NCI-H748 (cell line): ENCODE results near the gene PLEKHN1.

ENCODE experiments used
- DNase-seq: peaks from one replicate; lab custom pipeline; 2025; ENCODE audit not compliant: unreplicated experiment; lab: John Stamatoyannopoulos, UW

Gene PLEKHN1

DNA sequence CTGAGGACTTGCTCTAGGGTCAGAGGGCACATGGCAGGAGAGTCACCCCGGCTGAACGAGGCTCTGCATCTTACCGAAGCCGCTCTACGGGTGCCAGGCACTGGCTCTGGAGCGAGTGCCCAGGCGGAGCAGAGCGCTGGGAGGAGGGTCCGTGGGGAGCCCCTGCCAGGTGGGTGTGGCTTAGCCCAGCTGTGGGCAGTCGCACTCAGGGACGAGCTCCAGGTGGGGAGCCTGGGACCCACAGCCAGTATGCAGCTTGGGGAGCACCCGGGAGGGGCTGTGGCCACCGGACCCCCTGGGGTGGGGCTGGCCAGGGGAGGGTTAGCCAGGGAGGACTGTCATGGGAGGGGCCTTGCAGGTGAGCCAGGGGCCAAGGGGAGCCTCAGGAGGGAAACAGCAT lies 57.4 kb downstream of the PLEKHN1 start:
- DNase-seq, result no peak

DNA sequence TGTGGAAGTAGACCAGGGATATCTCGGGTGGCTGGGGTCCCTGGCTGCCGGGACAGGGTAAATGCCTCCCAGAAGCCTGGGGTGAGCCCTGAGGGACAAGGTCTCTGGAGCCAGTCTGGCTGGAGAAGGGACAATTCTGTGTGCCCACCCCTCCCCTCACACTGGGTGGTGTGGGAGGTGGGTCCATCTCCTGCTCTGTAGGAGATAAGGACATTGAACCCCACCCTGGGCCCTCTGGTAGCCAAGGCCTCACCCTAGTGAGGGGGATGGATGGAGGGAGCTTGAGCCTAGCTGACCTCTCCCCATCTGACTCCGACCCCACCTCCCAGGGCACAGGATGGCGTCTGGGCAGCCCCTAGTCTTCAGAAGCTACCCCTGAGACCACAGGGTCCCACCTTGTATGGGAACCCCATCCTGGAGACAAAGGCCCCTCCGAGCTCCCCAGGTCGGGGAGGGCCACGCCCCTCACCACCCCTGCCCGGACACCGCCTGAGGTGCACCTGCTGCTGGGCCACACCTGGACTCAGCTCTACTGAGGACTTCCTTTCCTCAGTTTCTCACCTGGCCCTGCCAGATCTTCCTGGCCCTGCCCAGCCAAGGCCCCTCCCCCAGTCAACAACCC lies 58.0 kb downstream of the PLEKHN1 start:
- DNase-seq, result no peak

DNA sequence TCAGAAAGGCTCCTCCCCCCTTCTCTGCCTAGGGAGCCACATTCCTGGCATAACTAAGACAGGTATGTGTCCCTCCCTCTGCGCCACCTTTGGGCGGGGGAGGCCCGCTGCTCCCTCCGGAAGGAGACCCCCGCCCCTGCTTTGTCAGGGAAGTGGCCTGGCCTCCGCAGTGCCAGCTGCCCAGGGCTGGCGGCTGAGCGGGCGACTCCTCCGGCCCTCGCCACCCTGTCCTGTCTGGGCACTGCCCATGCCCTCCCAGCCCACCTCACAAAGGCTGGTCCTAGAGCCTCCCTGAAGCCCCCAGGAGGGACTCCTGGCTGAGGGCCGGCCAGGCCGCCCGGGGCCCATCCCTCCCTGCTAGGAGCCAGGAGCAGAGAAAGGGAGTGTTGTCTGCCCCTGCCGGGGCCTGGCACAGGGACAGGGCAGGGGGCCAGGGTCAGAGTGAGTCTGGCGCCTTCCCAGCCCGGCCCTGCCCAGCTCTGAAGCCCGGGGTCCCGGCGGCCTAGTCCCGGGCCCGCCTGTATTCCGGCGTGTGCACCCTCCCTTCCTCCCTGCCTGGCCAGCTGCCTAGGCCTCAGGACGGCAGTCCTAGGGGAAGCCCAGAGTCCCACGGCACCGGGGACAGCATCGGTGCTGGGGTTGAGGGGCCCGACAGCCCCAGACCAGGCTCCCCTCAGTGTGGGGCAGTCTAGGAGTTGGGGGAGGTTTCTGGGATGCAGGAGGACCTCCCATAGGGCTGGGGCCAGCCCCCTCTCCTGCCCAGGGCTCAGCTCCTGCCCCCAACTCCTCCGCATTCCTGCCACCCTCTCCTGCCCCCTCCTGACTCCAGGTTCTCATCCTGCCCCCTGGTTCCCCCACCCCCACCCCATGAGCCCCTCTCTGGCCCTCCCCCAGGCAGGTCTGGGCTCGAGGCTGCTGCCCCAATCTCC lies 58.8 kb downstream of the PLEKHN1 start:
- no peak for DNase-seq
